ENCODE data around the gene NTNG1.

The NTNG1 gene

GRCh38 chr1:107389410-107390396 is 248.9 kb downstream of the NTNG1 start:
- no peak for TF ChIP-seq POLR2AphosphoS5 (IDR thresholded peaks at IDR 0.05; ENCODE audit: low read depth, low read length)
- no peak for TF ChIP-seq FOXP2 (optimal IDR thresholded peaks at IDR 0.05; ENCODE audit: borderline replicate concordance, extremely low read depth, extremely low read length, insufficient read depth)
- no peak for TF ChIP-seq REST (IDR thresholded peaks at IDR 0.05; ENCODE audit: insufficient read depth in 1 of 2, low read depth in 2 of 2, low read length in 2 of 2)
- TF ChIP-seq SIN3A (IDR thresholded peaks at IDR 0.05; ENCODE audit: borderline replicate concordance, insufficient read depth, low read length), result no peak
- no peak for TF ChIP-seq TAF1 (IDR thresholded peaks at IDR 0.05; ENCODE audit: borderline replicate concordance, insufficient read depth, low read length)

- TF ChIP-seq POLR2AphosphoS5 (IDR thresholded peaks at IDR 0.05; ENCODE audit: low read depth, low read length) (no peak), TAF1 (IDR thresholded peaks at IDR 0.05; ENCODE audit: borderline replicate concordance, insufficient read depth, low read length) (no peak), SIN3A (IDR thresholded peaks at IDR 0.05; ENCODE audit: borderline replicate concordance, insufficient read depth, low read length) (no peak), FOXP2 (optimal IDR thresholded peaks at IDR 0.05; ENCODE audit: borderline replicate concordance, extremely low read depth, extremely low read length, insufficient read depth) (no peak), REST (IDR thresholded peaks at IDR 0.05; ENCODE audit: insufficient read depth in 1 of 2, low read depth in 2 of 2, low read length in 2 of 2) (no peak)
Measured at GRCh38 chr1:107394301-107394700, 253.5 kb downstream of the NTNG1 start.

- TF ChIP-seq POLR2AphosphoS5 (IDR thresholded peaks at IDR 0.05; ENCODE audit: low read depth, low read length) (no peak), FOXP2 (optimal IDR thresholded peaks at IDR 0.05; ENCODE audit: borderline replicate concordance, extremely low read depth, extremely low read length, insufficient read depth) (no peak)
Measured at GRCh38 chr1:107401704-107402103, 260.9 kb downstream of the NTNG1 start.

GRCh38 chr1:107404756-107405155 is 263.9 kb downstream of the NTNG1 start:
- TF ChIP-seq SIN3A (IDR thresholded peaks at IDR 0.05; ENCODE audit: borderline replicate concordance, insufficient read depth, low read length) (no peak), FOXP2 (optimal IDR thresholded peaks at IDR 0.05; ENCODE audit: borderline replicate concordance, extremely low read depth, extremely low read length, insufficient read depth) (no peak), POLR2AphosphoS5 (IDR thresholded peaks at IDR 0.05; ENCODE audit: low read depth, low read length) (no peak), REST (IDR thresholded peaks at IDR 0.05; ENCODE audit: insufficient read depth in 1 of 2, low read depth in 2 of 2, low read length in 2 of 2) (no peak)

- TF ChIP-seq SIN3A (IDR thresholded peaks at IDR 0.05; ENCODE audit: borderline replicate concordance, insufficient read depth, low read length), result no peak
- no peak for TF ChIP-seq REST (IDR thresholded peaks at IDR 0.05; ENCODE audit: insufficient read depth in 1 of 2, low read depth in 2 of 2, low read length in 2 of 2)
- TF ChIP-seq TAF1 (IDR thresholded peaks at IDR 0.05; ENCODE audit: borderline replicate concordance, insufficient read depth, low read length), result no peak
- TF ChIP-seq POLR2AphosphoS5 (IDR thresholded peaks at IDR 0.05; ENCODE audit: low read depth, low read length), result no peak
- no peak for TF ChIP-seq FOXP2 (optimal IDR thresholded peaks at IDR 0.05; ENCODE audit: borderline replicate concordance, extremely low read depth, extremely low read length, insufficient read depth)
Measured at GRCh38 chr1:107405236-107405635, 264.4 kb downstream of the NTNG1 start.
